Erythroblast (primary cell): ENCODE results near the gene CAMK1G.

Experiments used
- GATA1 ChIP-seq: IDR thresholded peaks from 2 replicates; pipeline ENCODE4 v1.6.1; 2011; ENCODE audit warnings: low read depth, mild to moderate bottlenecking, control low read depth, low read length, moderate library complexity
- POLR2A ChIP-seq: IDR thresholded peaks from 2 replicates; pipeline ENCODE4 v1.6.1; 2011; ENCODE audit warnings: mild to moderate bottlenecking, low read length

- TF ChIP-seq POLR2A, result no peak
- TF ChIP-seq GATA1, result no peak
Measured at GRCh38 chr1:209595599-209596285, 12.2 kb downstream of the CAMK1G start.
